ENCODE data around the gene AGRN. TPM values are rescaled to one million over a fixed set of nuclear protein-coding genes. Genes with fewer than 3 reads are reported as not detected.
A peak's percentile ranks its signal among the peaks of the same experiment; 100 is the strongest.

The AGRN gene
- polyA plus RNA-seq, 3 donors, result 0.06 to 4.7 (median 0.43) TPM

DNA sequence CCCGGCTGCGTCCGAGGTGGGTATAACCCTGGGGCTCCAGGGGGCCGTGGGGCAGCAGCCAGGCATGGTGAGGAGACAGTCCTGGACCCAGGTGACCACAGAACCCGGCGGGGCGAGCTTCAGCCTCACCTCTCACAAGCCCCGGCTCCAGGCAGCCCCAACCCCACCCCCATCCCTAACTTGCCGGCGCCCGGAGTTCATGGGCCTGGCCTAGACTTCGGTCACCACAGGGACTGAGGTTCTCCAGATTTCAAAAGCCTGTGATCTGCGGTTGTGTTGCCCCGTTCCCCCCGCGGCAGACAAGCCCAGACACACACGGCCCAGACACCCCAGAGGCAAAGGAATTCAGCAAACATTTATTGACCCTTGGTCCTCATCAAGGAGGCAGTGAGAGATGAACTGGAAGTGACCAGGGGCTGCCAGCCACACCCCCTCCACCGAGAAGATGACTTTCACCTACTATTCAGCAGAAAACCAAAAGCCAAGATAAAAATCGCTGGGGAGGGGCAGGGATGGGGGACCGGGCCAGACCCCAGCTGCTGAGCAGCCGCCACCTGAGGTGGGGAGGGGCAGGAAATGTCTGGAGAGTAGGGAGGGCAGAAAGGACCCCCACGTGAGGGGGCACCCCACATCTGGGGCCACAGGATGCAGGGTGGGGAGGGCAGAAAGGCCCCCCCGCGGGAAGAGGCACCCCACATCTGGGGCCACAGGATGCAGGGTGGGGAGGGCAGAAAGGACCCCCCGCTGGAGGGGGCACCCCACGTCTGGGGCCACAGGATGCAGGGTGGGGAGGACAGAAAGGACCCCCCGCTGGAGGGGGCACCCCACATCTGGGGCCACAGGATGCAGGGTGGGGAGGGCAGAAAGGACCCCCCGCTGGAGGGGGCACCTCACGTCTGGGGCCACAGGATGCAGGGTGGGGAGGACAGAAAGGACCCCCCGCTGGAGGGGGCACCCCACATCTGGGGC is 24.0 kb upstream of the AGRN start:
- Histone ChIP-seq H2AFZ (ENCODE audit: insufficient read depth, low read depth, low read length, poor library complexity, severe bottlenecking) (no peak overlapping the region), H3K27me3 (ENCODE audit: control insufficient read depth in 2 of 2, insufficient read depth in 2 of 2, low read length in 2 of 2) (peaks cover 23 to 48% of the 10 kb centered on the region in 2 donors), H3K4me2 (replicated peaks; ENCODE audit: extremely low read depth, low read length, poor library complexity, severe bottlenecking) (no peak overlapping the region), H3K4me3 (replicated peaks in 1 of 3; ENCODE audit: low read depth in 2 of 3, low read length in 3 of 3) (no peak overlapping the region), H4K20me1 (ENCODE audit: insufficient read depth, low read length) (peaks cover 12% of the 10 kb centered on the region), H3K79me2 (ENCODE audit: insufficient read depth, low read length) (no peaks in the 10 kb centered on the region), H3K36me3 (replicated peaks in 1 of 2; ENCODE audit: control insufficient read depth in 1 of 2, insufficient read depth in 2 of 2, low read length in 2 of 2) (no peaks in the 10 kb centered on the region), H3K27ac (ENCODE audit: low read depth in 1 of 2, low read length in 2 of 2) (no peak overlapping the region), H3K4me1 (ENCODE audit: control insufficient read depth in 1 of 2, insufficient read depth in 2 of 2, low read length in 2 of 2) (peaks cover 6 to 22% of the 10 kb centered on the region in 2 donors), H3K9me3 (replicated peaks in 1 of 2; ENCODE audit: control insufficient read depth in 1 of 2, insufficient read depth in 1 of 2, low read length in 2 of 2) (peaks cover 22 to 29% of the 10 kb centered on the region in 2 donors), H3K9ac (ENCODE audit: insufficient read depth, low read length, poor library complexity, severe bottlenecking) (no peak overlapping the region)
- peaks cover 0 to 4% of the 10 kb centered on the region in 2 donors for H3K36me3 Mint-ChIP-seq
- TF ChIP-seq, protein P1, sequence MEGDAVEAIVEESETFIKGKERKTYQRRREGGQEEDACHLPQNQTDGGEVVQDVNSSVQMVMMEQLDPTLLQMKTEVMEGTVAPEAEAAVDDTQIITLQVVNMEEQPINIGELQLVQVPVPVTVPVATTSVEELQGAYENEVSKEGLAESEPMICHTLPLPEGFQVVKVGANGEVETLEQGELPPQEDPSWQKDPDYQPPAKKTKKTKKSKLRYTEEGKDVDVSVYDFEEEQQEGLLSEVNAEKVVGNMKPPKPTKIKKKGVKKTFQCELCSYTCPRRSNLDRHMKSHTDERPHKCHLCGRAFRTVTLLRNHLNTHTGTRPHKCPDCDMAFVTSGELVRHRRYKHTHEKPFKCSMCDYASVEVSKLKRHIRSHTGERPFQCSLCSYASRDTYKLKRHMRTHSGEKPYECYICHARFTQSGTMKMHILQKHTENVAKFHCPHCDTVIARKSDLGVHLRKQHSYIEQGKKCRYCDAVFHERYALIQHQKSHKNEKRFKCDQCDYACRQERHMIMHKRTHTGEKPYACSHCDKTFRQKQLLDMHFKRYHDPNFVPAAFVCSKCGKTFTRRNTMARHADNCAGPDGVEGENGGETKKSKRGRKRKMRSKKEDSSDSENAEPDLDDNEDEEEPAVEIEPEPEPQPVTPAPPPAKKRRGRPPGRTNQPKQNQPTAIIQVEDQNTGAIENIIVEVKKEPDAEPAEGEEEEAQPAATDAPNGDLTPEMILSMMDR (IDR thresholded peaks at IDR 0.05), result no peak
- intact Hi-C loops (cut with micrococcal nuclease), result no loop called here
- peaks cover 10 to 43% (median 32%) of the 10 kb centered on the region in 7 donors for H3K9me3 Mint-ChIP-seq
- DNase-seq, result no peak
- H3K4me1 Mint-ChIP-seq, result peaks cover 10% of the 10 kb centered on the region
- peak overlapping the region in 1 of 2 donors; percentile 69 for H3K4me3 Mint-ChIP-seq
- 59% methylated on average over 10 of the region's 30 CpGs for WGBS (ENCODE audit: insufficient coverage)
- no peak overlapping the region for H3K27ac Mint-ChIP-seq
- peaks cover 45 to 82% (median 63%) of the 10 kb centered on the region in 3 donors for H3K27me3 Mint-ChIP-seq (ENCODE audit: low read depth in 3 of 3)

DNA sequence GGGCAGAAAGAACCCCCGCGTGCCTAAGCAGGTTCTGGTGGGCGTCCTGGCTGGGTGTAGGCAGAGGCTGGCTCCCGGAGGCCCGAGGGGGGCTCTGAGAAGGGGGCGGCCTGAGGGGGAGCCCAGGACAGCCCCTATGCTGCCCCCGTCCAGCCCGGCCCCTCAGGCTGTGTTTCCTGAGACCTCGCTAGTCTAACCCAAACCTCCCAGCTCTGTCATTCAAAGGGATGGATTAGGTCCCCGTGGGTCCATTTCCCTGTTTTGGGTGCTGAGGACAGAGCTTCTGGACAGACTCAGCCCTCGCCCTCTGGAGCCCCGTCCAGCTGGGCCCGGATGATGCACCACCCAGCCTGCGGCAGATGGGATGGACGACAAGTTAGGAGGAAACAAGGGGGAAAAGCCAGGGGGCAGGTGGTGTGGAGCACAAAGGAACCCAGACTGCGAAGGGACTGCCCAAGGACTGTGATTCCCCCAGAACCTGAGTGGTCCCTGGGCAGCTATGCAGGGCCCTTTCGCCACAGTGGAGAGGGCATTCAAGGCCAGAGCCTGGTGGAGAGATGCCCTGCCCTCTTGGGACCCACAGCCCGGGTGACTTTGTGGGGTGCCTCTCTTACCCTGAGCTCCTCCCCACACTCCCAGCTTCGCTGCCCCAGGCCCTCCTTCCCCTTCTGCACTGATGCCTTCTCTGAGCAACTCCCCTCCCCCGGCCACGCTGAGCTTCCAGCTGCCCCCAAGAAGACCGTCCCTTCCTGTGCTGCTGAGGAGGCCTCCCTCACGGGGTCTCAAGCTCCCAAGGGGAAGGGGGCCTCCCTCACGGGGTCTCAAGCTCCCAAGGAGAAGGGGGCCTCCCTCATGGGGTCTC is 22.8 kb upstream of the AGRN start:
- peaks cover 28 to 58% of the 10 kb centered on the region in 2 donors for H3K27me3 ChIP-seq (ENCODE audit: control insufficient read depth in 2 of 2, insufficient read depth in 2 of 2, low read length in 2 of 2)
- H3K9me3 Mint-ChIP-seq, result peaks cover 6 to 40% (median 21%) of the 10 kb centered on the region in 7 donors
- H3K4me1 ChIP-seq (ENCODE audit: control insufficient read depth in 1 of 2, insufficient read depth in 2 of 2, low read length in 2 of 2), result peaks cover 11 to 33% of the 10 kb centered on the region in 2 donors
- no peak overlapping the region for H3K27ac Mint-ChIP-seq
- H3K36me3 ChIP-seq (replicated peaks in 1 of 2; ENCODE audit: control insufficient read depth in 1 of 2, insufficient read depth in 2 of 2, low read length in 2 of 2), result no peaks in the 10 kb centered on the region
- peaks cover 14% of the 10 kb centered on the region for H3K4me1 Mint-ChIP-seq
- DNase-seq, result peak in 1 of 3 donors; percentile 8
- peaks cover 52 to 80% (median 63%) of the 10 kb centered on the region in 3 donors for H3K27me3 Mint-ChIP-seq (ENCODE audit: low read depth in 3 of 3)
- H4K20me1 ChIP-seq (ENCODE audit: insufficient read depth, low read length), result peaks cover 12% of the 10 kb centered on the region
- no peak overlapping the region for H2AFZ ChIP-seq (ENCODE audit: insufficient read depth, low read depth, low read length, poor library complexity, severe bottlenecking)
- intact Hi-C loops (cut with micrococcal nuclease), result no loop called here
- 52% methylated on average over 22 of the region's 24 CpGs for WGBS (ENCODE audit: insufficient coverage)
- peaks cover 0 to 4% of the 10 kb centered on the region in 2 donors for H3K36me3 Mint-ChIP-seq
- H3K9me3 ChIP-seq (replicated peaks in 1 of 2; ENCODE audit: control insufficient read depth in 1 of 2, insufficient read depth in 1 of 2, low read length in 2 of 2), result peaks cover 16 to 27% of the 10 kb centered on the region in 2 donors
- TF ChIP-seq, protein P1 (IDR thresholded peaks at IDR 0.05), result no peak
- no peak overlapping the region for H3K9ac ChIP-seq (ENCODE audit: insufficient read depth, low read length, poor library complexity, severe bottlenecking)
- H3K4me3 ChIP-seq (replicated peaks in 1 of 3; ENCODE audit: low read depth in 2 of 3, low read length in 3 of 3), result peak overlapping the region in 1 of 3 experiments; percentile 52
- no peaks in the 10 kb centered on the region for H3K79me2 ChIP-seq (ENCODE audit: insufficient read depth, low read length)
- no peak overlapping the region for H3K27ac ChIP-seq (ENCODE audit: low read depth in 1 of 2, low read length in 2 of 2)
- H3K4me3 Mint-ChIP-seq, result peak overlapping the region; percentile 56 to 75
- H3K4me2 ChIP-seq (replicated peaks; ENCODE audit: extremely low read depth, low read length, poor library complexity, severe bottlenecking), result peak overlapping the region; percentile 36

Measured in CD14-positive monocyte (primary cell).